GM19193 (cell line): ENCODE measurements around the gene CEP68.

Experiments
- POLR2A ChIP-seq: IDR thresholded peaks from 4 replicates; pipeline ENCODE4 v1.6.1; 2011; ENCODE audit not compliant: insufficient read depth, insufficient read length; ENCODE audit errors: extremely low read depth

The CEP68 gene

DNA sequence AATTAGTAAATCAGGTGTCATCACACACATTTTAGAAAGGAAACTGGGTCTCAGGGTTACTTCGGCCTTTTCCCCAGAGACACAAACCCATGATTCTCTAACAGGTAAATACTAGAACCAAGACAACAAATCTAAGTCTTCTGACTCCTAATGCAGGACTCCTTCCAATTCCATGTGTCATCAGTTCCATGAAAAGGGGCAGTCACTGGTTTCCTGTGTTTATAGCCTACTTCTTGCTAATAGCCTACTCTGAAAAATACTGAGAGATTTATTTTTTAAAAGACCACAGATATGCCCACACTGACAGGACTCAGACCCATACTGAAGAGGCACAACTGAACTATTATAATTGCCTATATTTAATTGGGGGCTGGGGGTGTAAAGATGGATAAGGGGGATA is 40.7 kb downstream of the CEP68 start:
- TF ChIP-seq POLR2A: no peak

DNA sequence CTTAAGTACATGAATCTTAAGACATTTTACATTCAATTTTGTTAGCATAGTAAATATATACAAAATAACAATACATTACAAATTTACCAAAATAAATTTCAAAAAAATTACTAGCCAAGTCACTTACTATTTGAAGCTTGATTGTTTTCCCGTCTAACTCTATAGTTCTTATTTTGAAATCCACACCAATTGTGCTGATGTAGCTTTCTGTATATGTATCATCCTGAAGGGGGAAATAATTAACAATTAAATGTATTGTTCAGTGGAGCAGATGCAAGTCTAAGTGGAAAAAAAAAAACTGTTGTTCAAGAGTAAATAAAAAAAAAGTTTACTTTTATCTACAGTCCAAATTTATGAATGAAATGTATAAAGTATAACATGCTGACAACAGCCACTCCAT is 41.6 kb downstream of the CEP68 start:
- no peak for TF ChIP-seq POLR2A

DNA sequence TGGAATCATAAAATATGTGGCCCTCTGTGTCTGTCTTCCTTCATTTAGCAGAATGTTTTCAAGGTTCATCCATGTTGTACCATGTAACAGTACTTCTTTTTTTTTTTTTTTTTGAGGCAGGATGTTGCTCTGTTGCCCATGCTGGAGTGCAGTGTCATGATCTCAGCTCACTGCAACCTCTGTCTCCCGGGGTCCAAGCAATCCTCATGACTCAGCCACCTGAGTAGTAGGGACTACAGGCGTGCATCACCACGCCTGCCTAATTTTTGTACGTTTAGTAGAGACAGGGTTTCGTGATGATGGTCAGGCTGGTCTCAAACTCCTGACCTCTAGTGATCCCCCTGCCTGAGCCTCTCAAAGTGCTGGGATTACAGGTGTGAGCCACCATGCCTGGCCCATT is 42.5 kb downstream of the CEP68 start:
- TF ChIP-seq POLR2A: no peak

DNA sequence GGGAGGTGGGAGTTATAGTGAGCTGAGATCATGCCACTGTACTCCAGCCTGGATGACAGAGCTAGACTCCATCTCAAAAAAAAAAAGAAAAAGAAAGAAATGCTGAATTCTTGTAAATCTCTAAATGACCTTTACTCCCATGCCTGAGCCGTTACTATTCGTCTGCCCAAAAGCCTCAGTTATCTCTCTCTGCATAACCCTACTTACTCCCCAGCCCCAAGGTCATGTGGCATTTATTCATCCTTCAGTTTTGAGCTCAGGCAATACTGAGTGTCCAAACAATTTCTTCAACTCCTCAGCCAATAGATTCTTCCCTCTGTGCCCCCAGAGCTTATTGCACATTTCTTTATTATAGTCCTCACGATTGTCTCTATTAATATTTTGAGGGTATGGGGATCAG is 44.9 kb downstream of the CEP68 start:
- no peak for TF ChIP-seq POLR2A

DNA sequence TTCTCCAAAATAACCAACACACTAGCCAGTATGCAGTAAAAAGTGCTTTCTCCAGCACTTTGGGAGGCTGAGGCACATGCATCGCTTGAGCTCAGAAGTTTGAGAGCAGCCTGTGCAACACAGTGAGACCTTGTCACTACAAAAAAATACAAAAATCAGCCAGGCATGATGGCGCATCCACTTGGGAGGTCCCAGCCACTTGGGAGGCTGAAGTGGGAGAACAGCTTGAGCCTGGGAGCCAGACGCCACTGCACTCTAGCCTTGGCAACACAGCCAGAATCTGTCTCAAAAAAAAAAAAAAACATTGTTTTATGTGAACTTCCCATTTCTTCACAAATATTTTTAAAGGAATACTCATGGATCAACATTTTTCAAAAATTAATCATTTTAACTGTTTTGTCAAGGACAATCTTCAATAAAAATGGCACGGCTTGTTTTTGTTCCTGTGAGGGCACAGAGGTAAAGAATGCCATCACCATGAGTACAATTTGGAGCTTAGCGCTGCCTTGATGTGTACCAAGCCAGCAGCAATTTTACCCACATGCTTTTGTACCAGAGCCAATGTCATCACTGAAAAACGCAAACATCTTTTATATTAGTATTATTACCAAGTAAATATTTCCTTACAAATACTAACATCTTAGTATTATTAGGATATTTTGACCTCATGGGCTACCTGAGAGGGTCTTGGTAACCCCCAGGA is 46.9 kb downstream of the CEP68 start:
- no peak for TF ChIP-seq POLR2A

GRCh38 chr2:65107530-65107929 is 51.3 kb downstream of the CEP68 start:
- no peak for TF ChIP-seq POLR2A

DNA sequence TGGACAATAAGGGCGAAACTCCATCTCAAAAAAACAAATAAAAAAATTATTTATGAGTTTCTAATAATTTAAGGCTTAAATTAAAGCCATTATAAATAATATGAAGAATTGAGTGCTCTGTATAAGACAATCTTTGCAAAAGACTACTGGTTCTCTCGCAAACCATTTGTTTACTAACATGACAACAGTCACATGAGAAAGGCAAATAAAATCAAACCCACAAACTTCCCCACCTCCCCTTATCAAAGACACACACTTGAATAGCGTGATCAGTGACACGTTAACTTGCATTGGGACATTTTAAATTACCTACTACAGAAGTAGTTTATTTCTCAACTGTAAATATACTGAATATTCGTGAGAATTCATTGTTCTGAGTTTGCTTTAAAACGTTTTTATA is 52.6 kb downstream of the CEP68 start:
- no peak for TF ChIP-seq POLR2A

- no peak for TF ChIP-seq POLR2A
Measured at GRCh38 chr2:65112633-65113032, 56.4 kb downstream of the CEP68 start.

DNA sequence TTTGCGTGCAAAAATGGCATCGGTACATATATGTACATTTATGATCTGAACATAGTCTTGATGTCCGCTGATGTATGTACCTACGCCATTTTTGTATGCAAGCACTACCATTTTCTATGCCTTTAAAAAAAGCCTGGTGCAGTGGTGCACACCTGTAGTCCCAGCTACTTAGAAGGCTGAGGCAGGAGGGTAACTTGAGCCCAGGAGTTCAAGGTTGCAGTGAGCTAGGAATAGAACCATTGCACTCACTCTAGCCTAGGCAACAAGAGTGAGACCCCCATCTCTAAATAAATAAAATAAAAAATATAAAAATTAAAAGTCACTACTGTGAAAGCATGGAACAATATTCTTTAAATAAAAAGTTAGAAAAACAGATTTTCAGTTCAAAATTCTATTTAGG is 57.0 kb downstream of the CEP68 start:
- TF ChIP-seq POLR2A: no peak

GRCh38 chr2:65113816-65114215 is 57.6 kb downstream of the CEP68 start:
- no peak for TF ChIP-seq POLR2A

- TF ChIP-seq POLR2A: no peak
Measured at GRCh38 chr2:65114921-65115320, 58.7 kb downstream of the CEP68 start.

- no peak for TF ChIP-seq POLR2A
Measured at GRCh38 chr2:65116645-65117044, 60.4 kb downstream of the CEP68 start.

- no peak for TF ChIP-seq POLR2A
Measured at GRCh38 chr2:65120990-65121693, 64.9 kb downstream of the CEP68 start.

GRCh38 chr2:65122313-65122712 is 66.1 kb downstream of the CEP68 start:
- no peak for TF ChIP-seq POLR2A

DNA sequence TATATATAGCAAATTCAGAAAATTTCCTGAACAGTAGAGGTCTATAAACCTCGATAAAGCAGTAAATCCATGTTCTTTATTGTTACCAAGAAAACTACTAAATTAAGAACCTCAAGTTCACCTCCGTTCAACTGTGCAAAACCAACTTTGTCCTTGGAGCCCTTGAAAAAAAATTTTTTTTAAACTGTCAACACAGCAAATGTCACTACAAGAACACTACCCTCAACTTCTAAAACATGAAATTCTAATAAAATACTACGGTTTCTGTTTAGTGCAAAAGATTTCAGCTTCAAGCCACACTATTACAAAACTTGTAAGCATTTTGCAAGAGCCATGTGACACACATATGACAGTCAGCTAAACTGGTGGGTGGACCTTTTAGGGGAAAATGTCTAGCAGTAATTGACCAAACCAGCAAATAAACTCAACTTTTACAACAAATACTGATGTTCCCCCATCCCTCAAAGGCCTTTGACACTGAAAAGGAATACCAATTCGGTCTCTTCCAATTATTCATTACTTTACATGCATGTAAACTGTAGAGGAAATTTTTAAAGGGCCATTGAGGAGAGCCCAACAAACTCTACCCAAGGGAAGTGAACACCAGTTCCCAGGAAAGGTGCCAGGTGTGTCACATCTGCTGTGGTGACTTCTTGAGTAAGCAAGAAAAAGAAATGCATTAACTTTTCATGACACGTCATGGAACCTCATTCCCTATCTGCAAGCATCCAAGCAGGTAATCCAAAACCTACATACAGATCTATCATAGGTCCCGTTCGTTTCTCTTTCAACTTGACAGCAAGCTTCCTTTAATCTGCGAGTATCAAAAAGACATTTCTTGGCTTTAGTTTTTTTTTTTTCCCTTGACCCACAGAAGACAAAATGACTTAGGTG is 72.3 kb downstream of the CEP68 start:
- TF ChIP-seq POLR2A: no peak
